GM18873 (cell line): Measurements from ENCODE around the gene TRPV4.

Experiments
- ATAC-seq: cut with Tn5 transposase; IDR thresholded peaks from one replicate; pipeline ENCODE4 v1.9.1; 2021; ENCODE audit warnings: mild to moderate bottlenecking, moderate library complexity, moderate number of reproducible peaks; ENCODE audit not compliant: unreplicated experiment, low FRiP score

TRPV4 gene

DNA sequence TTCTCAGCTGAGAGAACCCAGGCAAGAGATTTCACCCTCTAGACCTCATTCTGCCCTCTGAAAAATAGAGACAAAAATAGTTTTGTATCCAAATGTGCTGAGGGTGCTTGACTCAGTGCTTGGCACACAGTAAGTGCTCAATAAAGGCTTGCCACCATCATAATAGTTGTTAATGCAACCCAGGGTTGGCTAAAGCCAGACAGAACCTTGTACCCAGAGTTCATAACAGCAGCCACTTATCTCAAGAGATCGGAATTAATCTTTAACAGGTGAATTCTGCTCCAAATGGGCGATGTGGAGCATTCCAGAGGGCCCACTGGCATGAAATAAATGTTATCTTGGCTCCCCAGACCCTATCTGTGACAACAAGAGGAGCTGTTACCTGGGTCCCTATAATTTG, 2.9 kb downstream of the TRPV4 start:
- no peak for ATAC-seq

DNA sequence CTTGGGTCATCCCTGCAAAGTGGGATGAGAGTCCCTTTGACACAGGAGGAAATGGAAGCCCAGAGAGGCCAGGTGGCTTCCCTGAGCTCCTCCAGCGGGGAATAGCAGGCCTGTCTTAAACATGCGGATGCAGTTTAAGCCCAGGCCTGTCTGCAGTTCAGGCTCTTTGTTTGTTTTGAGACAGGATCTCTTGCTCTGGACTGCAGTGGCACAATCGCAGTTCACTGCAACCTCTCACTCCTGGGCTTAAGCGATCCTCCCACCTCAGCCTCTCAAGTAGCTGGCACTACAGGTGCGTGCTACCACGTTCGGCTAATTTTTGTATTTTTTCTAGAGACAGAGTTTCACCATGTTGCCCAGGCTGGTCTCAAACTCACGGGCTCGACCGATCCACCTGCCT, 3.5 kb downstream of the TRPV4 start:
- ATAC-seq = no peak

DNA sequence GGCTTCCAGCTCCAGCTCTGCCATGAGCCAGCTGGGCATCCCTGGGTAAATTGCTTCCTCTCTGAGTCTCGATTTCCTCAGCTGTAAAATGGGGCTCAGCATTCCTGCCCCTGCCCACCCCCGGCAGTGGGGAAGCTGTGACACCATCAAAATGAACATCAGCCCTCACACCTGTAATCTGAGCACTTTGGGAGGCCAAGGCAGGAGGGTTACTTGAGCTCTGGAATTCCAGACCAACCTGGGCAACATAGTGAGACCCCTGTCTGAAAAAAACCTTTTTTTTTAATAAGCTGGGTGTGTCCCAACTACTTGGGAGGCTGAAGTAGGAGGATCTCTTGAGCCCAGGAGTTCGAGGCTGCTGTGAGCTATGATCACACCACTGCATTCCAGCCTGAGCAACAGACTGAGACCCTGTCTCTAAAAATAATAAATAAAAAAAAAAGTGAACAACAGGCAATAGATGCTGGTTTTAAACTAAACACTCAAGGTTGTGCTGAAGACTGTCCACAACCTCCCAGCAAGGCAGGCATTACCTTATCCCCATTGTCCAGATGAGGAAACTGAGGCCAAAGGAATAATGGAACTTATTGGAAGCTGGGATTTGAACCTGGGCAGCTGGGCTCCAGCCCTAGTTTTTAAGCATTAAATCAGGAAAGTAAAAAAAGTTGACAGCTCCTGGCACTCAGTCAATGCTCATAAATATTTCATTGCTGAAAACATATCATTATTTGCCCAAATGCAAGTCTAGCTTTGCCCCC, 4.3 kb downstream of the TRPV4 start:
- no peak for ATAC-seq

DNA sequence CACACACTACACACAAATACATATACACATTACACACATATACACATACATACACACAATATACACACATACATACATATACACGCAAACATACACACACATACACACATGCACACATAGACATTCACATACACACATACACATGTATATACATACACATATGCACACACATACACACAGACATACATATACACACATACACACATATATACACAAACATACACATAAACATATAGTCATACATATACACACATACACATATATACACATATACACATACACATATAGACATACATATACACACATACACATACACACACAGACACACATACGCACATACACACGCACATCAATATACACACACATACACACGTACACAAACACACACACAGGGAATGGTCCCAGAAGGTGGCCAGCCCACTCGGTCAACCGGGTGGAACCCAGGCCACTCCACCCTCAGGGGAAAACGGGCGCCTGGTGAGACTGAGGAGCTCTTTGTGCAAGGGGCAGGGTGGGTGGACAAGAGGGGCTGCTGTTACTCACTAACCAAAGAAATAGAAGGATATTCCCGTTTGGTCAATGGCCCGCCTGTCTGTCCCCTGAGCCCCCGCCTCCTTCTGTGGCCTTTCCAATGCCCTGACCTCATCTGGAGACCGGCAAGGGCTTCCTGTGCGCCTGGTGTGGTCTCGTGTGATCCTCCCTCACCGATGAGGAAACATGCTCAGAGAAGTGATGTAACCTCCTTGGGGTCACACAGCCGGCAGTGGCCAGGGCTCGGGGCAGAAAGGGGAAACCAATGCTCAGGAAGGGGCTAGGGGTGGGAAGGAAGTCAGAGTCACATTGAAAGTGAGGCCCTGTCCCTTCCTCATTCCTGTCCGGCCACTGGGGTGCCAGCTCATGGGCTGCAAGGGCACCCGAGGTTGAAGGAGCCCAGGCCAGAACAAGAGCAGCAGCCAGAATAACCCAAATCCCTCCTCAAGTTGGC, 5.3 kb downstream of the TRPV4 start:
- no peak for ATAC-seq

DNA sequence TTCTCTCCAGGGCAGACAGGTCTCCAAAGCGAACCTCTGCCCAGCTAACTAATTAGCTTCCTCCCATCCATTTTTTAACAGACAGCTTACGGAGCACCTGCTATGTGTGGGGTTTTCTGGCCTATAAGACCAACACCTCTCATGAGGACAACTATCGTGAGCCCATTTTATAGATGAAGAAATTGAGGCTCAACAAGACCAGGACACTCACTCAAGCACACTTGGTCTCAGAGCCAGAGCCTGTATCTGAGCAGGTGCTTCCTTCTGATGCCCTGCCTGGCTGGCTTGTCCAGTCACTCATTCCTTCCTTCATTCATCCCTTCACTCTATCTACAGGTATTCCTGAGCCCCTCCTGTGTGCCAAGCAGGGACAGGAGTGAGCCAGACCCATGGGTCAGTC, 6.1 kb downstream of the TRPV4 start:
- ATAC-seq = no peak

DNA sequence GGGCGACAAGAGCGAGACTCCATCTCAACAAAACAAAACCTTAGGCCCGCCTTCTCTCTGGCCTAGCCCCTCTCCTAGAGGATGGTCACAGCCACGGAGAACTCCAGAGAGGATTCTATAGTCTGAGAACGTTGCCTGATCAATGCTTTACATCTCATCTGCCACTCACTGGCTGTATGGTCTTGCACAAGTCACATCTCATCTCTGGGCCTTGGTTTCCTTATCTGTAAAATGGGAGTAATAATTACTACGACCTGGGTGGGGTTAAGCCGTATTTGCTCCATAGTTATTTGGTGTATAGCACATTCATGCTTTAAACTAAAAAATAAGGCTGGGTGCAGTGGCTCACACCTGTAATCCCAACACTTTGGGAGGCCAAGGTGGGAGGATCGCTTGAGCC, 8.5 kb downstream of the TRPV4 start:
- no peak for ATAC-seq

DNA sequence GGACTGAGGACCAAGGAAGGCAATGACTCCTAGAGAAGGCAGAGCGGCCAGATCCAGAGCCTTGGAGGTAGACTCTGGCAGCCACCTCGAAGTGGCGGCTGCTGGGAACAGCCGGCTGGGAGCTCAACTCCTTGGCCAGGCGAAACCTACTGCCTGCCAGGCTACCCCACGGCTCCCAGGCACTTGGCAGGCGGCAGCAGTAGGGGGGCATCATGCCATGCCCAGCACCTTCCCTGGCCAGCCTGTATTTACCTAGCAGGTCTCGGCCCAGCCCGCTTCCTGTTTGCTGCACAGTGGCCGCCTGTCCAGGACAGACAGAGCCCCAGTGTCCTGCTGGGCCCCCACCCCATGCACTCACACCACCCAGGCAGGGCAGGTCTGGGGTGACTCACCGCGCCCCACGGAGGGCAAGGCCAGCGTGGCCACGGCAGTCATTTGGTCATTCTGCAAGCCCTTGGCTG, 10.2 kb downstream of the TRPV4 start:
- no peak for ATAC-seq

DNA sequence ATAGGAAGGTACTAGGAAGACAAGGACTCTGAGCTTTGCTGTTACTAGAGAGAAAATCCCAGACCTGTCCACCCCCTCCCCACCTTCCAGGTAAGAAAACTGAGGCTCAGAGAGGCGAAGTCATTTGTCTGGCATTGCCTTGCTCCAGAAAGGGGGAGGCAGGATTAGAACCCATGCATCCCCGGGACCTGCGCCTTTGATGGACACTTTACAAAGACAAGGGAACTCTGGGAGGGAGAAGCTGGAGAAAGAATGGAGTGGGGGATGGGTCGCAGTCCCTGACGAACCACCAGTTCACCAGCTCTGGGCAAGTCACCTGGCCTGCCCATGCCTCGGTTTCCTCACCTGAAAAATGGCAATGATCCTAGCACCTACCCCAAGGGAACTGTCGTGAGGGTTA, 10.8 kb downstream of the TRPV4 start:
- ATAC-seq = no peak

DNA sequence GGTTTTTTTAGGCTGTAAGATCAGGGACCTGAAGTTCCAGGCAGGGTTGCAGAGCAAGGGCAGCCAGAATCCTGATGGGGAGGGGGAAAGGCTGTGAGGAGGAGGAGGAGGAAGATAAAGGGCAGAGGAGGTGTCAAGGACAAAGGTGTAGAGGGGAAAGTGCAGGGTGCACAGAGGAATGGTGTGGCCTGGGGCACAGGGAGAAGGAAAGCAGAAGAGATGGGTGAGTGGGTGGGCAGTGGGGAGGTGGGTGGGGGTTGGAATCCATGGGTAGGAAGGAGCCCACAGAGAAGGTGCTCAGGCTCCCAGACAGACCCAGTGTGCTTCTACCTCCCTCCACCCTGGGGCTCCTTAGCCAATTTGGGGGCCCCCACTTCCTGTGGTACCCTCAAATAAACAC, 11.2 kb downstream of the TRPV4 start:
- no peak for ATAC-seq

DNA sequence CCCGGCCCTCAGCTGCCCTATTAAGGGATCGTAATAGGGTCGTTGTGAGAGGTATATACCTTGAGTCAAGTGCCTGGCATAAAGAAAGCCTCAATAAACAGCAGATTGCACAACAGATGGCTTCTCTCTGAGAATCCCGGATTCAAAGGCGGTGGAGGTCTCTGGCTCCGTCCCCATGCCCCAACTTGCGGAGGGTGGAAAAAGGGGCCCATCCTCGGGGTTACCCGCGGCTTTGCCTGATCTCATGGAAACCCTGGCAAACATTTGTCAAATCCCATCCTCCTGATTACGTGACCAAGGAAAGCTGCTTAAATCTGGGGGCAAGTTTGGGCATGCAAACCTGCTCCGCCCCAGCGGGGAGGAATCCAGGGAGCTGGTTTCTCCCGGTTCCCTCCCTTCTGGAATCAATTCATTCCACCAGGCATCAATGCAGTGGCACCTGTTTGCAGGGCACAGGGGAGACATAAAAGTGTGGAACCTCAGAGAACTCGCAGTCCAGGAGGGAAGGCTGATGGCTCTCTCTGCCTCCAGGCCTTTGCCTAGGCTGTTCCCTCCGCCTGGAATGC, 12.3 kb downstream of the TRPV4 start:
- ATAC-seq = no peak

DNA sequence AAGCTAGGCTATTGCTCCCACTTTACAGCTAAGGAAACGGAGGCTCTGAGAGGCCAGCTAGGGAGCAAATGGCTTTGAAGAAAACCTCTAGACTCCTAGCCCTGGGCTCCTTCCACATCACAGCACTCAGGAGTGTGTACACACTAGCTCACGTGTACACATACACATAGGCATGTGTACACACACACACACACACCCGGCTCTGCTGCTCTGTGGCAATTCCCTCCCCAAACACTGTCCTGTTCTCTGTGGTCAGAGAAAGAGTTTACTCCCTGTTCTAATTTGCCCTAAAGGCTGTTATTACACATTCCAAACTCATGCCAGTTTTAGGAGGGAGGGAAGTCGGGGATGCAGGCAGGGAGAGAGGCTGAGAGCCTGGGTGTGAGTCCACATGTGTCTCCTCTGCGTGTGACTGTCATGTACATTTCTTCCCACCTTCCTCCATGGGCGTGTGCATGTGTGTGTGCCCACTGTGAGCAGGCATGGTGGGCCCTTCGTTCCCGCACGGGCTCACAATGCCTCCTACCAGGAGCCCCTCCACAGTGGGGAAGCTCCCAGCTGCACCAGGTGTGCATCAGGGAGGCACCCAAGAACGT, 14.2 kb downstream of the TRPV4 start:
- no peak for ATAC-seq

DNA sequence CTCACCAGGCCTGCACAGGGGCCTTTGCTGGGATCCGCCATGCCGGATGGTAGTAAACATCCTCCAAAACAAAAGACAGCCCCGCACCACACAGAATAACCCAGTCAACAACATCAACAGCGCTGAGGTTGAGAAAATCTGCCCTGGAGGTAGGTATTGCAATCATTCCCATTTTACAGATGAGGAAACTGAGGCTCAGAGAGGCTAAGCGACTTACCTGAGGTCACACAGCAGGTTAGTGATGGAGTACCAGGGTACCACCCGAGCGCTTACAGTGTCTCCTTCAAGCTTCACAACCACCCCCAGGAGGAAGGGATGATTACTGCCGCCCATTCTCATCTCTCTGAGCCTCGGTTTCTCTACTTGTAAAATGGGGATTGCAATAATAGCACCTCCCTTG, 14.9 kb downstream of the TRPV4 start:
- ATAC-seq = no peak

DNA sequence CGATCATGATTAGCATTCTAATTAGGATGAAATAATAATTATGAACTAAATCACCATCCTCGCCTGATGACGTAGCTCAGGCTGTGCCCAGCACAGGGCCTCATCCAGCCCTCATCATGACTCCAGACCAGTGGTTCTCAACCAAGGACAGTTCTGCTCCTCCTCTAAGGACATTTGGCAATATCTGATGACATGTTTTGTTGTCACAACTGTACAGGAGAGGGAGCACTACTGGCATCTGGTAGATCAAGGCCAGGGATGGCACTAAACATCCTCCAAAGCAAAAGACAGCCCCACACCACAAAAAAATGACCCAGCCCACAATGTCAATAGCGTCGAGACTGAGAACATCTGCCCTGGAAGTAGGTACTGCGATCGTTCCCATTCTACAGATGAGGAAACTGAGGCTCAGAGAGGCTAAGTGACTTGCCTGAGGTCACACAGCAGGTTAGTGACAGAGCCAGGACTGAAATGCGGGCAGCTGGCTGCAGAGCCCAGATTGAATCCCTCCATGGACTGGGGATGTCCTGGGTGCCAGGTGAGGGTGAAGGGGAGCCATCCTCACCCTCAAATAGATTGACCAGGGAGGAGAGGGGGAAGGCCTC, 15.5 kb downstream of the TRPV4 start:
- ATAC-seq = no peak

DNA sequence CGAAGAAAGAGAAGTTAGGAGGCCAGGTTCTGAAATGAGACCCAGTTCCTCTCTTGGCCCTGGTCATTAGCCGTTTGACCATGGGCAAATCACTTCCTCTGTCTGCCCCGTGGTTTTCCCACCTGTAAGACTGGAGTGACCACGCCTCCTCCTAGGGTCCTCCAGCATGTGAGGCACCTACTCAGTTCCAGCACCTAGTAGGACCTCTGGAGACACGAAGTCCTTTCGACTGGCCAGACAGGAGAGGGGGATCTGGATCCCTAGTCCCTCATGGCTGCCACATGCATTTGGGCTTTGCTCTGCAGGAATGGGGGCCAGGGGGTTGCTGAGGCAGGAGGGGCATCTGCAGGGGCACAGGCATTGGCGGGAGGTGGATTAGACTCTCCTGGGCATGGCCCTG, 16.3 kb downstream of the TRPV4 start:
- no peak for ATAC-seq

DNA sequence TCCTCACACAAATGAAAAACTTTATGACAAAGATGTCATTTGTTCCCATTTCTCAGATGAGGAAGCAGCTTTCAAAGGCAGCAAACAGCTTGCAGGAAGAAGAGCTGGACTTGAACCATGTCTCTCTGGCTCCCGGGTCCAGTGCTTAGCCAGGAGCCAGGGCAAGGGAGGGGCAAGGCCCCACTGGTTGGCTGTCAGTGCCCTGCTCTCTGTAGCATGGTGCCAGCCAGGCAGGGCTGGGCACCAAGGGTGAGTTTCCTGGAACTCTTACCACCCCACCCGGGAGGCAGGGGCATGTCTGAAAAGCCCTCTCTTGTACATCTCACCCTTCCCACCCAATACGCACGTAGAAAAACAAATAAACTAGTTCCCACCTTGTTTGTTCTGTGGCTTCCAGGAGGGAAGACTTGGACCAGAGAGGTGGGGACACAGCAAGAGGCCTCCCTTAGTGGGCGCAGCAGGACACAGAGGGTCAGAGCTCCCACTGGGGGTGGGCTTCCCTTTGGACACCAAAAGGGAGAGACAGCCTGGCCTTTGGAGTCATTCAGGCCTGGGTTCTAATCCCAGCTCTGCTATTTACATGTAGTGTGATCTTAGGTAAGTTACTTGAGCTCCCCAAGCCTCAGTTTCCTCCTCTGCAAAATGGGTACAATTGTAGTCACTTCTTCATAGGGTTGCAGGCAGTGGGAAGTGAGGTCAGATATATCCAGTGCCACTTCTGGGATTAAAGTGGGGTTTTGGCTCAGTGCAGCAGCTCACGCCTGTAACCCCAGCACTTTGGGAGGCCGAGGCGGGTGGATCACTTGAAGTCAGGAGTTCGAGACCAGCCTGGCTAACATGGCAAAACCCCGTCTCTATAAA, 17.2 kb downstream of the TRPV4 start:
- ATAC-seq = no peak

DNA sequence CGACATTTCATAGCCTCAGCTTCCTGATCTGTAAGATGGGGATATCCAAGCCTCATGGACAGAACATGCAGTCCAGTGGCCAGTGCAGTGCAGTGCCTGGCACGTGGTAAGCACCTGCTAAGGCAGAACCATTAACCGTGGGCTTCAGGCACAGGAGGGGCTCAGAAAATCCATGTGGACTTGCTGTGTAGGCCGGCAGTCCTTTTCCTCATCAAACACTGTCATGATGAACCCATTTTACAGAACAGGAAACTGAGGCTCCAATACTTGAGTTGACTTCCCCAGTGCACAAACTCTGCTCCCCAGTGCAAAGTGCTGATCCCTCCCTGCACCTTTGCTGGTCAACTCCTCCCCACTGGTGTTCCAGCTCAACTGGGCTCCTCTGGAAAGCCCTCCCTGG, 18.0 kb downstream of the TRPV4 start:
- no peak for ATAC-seq

DNA sequence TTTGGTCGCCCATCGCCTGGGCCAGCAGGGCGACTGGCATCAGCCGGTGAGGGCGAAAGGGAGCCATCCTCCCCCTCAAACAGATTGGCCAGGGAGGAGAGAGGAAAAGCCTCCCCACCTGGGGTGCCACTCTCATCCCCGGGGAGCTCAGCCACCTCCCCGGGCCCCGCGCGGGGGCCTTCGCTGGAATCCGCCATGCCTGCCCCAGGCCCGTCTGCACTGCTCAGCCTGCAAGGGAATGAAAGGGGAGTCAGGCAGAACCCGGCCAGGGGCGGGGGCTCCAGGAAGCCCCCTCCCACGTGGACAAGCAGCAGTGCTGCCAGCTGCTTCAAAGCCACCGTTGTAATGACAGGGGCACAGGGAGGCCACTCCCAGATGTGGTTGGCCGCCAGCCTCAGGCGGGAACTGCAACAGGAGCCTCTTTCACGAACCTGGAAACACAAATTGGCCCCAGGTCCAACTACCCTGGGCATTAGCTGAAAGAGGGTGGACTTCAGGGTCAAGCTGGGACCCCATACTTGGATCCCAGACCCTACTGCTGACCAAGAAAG, 18.5 kb downstream of the TRPV4 start:
- no peak for ATAC-seq

DNA sequence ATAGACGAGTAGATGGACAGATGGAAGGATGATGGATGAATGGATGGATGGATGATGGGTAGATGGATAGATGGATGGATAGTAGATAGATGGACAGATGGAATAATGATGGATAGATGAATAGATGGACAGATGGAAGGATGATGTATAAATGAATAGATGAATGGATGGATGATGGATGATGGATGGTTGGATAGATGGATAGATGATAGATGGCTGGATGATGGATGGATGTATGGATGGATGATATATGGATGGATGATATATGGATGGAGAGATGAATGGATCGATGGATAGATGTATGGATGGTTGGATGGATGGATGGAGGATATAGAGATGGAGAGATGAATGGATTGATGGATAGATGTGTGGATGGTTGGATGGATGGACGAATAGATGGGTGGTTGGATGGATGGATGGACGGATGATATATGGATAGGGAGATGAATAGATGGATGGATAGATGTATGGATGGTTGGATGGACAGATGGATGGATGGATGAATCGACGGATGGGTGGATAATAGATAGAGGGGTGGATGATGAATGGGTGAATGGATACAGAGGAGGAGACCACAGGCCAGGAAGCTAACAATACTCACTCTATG, 19.3 kb downstream of the TRPV4 start:
- ATAC-seq = no peak

DNA sequence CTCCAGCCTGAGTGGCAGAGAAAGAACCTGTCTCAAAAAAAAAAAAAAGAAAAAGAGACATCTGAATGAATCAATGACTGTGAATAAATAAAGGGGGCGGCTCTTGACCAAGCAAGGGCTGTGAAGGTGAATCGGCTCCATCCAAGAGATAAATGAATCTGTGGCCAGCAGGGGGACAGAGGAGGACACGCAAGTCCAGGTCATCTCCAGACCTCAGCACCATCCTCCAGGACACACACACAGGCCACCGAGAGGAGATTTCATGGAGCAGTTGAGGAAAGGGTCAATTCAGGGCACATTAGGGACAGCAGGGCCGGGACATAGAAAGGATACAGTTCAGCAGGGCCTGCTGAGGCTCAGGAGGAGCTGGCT, 21.6 kb downstream of the TRPV4 start:
- no peak for ATAC-seq
